Stomach (tissue), 9 donors: ENCODE measurements around the gene MAGIX. TPM values are rescaled to one million over a fixed set of nuclear protein-coding genes. Genes with fewer than 3 reads are reported as not detected.

ENCODE experiments used
- DNase-seq, 2 donors: peaks; one replicate each; pipeline versions ENCODE4 v3.0.0 to v3.0.0-alpha.2; 2013 to 2019
- H3K27ac ChIP-seq, 5 donors: fragments of 200-600 bp in 4 of 5; sonication (generic) in 4 of 5; one replicate each; pipeline ENCODE4 v1.5.1; 2013 to 2019; ENCODE audit warnings: mild to moderate bottlenecking in 1 of 5, moderate library complexity in 1 of 5
- H3K27me3 ChIP-seq, 3 donors: fragments of 200-600 bp; sonication (generic); one replicate each; pipeline ENCODE4 v1.5.1; 2017 to 2019; ENCODE audit warnings: mixed run types in 1 of 3
- H3K36me3 ChIP-seq, 4 donors: fragments of 200-600 bp; sonication (generic); 1 replicate in 3 of 4; 2 replicates in 1 of 4; pipeline ENCODE4 v1.5.1; 2016 to 2019
- H3K4me1 ChIP-seq, 4 donors: fragments of 200-600 bp; sonication (generic); one replicate each; pipeline ENCODE4 v1.5.1; 2016 to 2019
- H3K4me3 ChIP-seq, 4 donors: fragments of 200-600 bp; sonication (generic) in 3 of 4; one replicate each; pipeline ENCODE4 v1.5.1; 2016 to 2019; ENCODE audit warnings: mild to moderate bottlenecking in 1 of 4
- H3K9me3 ChIP-seq, 4 donors: fragments of 200-600 bp; sonication (generic); one replicate each; pipeline ENCODE4 v1.5.1; 2016 to 2019
- CTCF ChIP-seq, 7 experiments: fragments of 450-650 bp in 4 of 7; fragments of 200-600 bp in 3 of 7; sonication (generic) in 3 of 7; IDR thresholded peaks; one replicate each; pipeline ENCODE4 v1.5.1; 2016 to 2019; ENCODE audit warnings: antibody characterized with exemption in 7 of 7, control low read depth in 2 of 7, mild to moderate bottlenecking in 1 of 7
- EP300 ChIP-seq: sonication (generic); formaldehyde crosslinking; IDR thresholded peaks from one replicate; pipeline ENCODE4 v1.6.1; 2017; ENCODE audit warnings: antibody characterized with exemption
- POLR2A ChIP-seq, 4 donors: fragments of 450-650 bp; IDR thresholded peaks; one replicate each; pipeline ENCODE4 v1.6.1; 2016; ENCODE audit warnings: antibody characterized with exemption in 4 of 4, control low read depth in 2 of 4, mild to moderate bottlenecking in 1 of 4, moderate library complexity in 1 of 4
- POLR2AphosphoS5 ChIP-seq, 3 donors: sonication (generic); formaldehyde crosslinking; IDR thresholded peaks; one replicate each; pipeline ENCODE4 v1.6.1; 2016; ENCODE audit warnings: antibody characterized with exemption in 3 of 3
- WGBS, 5 donors: extraction: QIAGEN DNeasy Blood & Tissue Kit in 3 of 5; methylation state at CpG; one replicate each; pipeline versions ENCODE4 v1.1.5 to v1.1.7; 2013 to 2018; 5-methylcytosine and 5-hydroxymethylcytosine counted together
- intact Hi-C: fragments of 100-400 bp; cut with DNase I; formaldehyde crosslinking; loops from one replicate; pipeline ENCODE4 v1.15.1; 2023; ENCODE audit warnings: low total_unique reads
- polyA plus RNA-seq, 3 donors: library from polyadenylated mRNA; stranded (reverse); fragments of 200-250 nt; gene quantifications; one replicate each; pipeline ENCODE4 v1.2.3, GENCODE V29; 2013
- total RNA-seq, 5 donors: library from RNA; depleted of rRNA; stranded (reverse); fragments of >200 nt; gene quantifications; one replicate each; pipeline versions ENCODE4 v1.1.0 to v1.2.3, GENCODE V29; 2014 to 2016
- donor health status: healthy with polysubstance abuse.
- donor health status: Bipolar disorder and iron deficiency.
- donor health status: healthy.

Gene MAGIX
- total and polyA plus RNA-seq, 8 donors = 4.7 to 43.2 (median 25.2) TPM

- Histone ChIP-seq H3K4me3 (peak within 1 kb of the TSS; percentile 33 to 44 (median 42)), H3K4me1 (peaks cover 0 to 22% (median 10%) of the 10 kb centered on the region in 4 donors), H3K27me3 (peaks cover 0 to 9% (median 0%) of the 10 kb centered on the region in 3 donors), H3K9me3 (no peaks in the 10 kb centered on the region), H3K36me3 (no peaks in the 10 kb centered on the region), H3K27ac (peak within 1 kb of the TSS in 4 of 5 donors; percentile 53 to 72 (median 65))
- intact Hi-C loops = no loop called here
- peak; percentile 91 to 95 for DNase-seq
- WGBS, 5 donors = 0 to 29% (median 2%) methylated on average over 11 to 61 of the region's 61 CpGs
- TF ChIP-seq CTCF (IDR thresholded peaks at IDR 0.05) = no peak
- TF ChIP-seq POLR2AphosphoS5 (IDR thresholded peaks at IDR 0.05) = peak in 2 of 3 donors; percentile 80 to 84
Observed at GRCh38 chrX:49199906-49200771, 37.6 kb downstream of the MAGIX start, which contains the start of gene SYP. Gene SYP (minus strand): TSS chrX:49200193. CDS start chrX:49200186, 7 bp downstream.

GRCh38 chrX:49202022-49202421, 39.5 kb downstream of the MAGIX start:
- WGBS, 5 donors = 28 to 61% (median 46%) methylated on average over 2 of the region's 2 CpGs
- H3K27ac ChIP-seq = no peak overlapping the region
- H3K9me3 ChIP-seq = no peaks in the 10 kb centered on the region
- peak in 1 of 2 donors; percentile 34 for DNase-seq
- TF ChIP-seq POLR2AphosphoS5 (IDR thresholded peaks at IDR 0.05) (no peak), POLR2A (IDR thresholded peaks at IDR 0.05) (no peak), CTCF (IDR thresholded peaks at IDR 0.05) (no peak), EP300 (no peak)
- peaks cover 0 to 22% (median 10%) of the 10 kb centered on the region in 4 donors for H3K4me1 ChIP-seq
- no peaks in the 10 kb centered on the region for H3K36me3 ChIP-seq
- no peak overlapping the region for H3K4me3 ChIP-seq
- intact Hi-C loops = no loop called here
- H3K27me3 ChIP-seq = peaks cover 0 to 14% (median 0%) of the 10 kb centered on the region in 3 donors

- no peaks in the 10 kb centered on the region for H3K9me3 ChIP-seq
Observed at GRCh38 chrX:49203536-49203935, 41.0 kb downstream of the MAGIX start.

GRCh38 chrX:49204017-49204416, 41.5 kb downstream of the MAGIX start:
- no peak for DNase-seq
- TF ChIP-seq EP300 (no peak), POLR2AphosphoS5 (IDR thresholded peaks at IDR 0.05) (no peak), CTCF (IDR thresholded peaks at IDR 0.05) (no peak), POLR2A (IDR thresholded peaks at IDR 0.05) (no peak)
- no peak overlapping the region for H3K4me3 ChIP-seq
- peaks cover 0 to 19% (median 10%) of the 10 kb centered on the region in 4 donors for H3K4me1 ChIP-seq
- no peak overlapping the region for H3K27ac ChIP-seq
- H3K36me3 ChIP-seq = no peaks in the 10 kb centered on the region
- 62 to 100% (median 86%) methylated on average over 1 to 6 of the region's 6 CpGs for WGBS, 5 donors
- intact Hi-C loops = no loop called here
- no peaks in the 10 kb centered on the region for H3K9me3 ChIP-seq
- H3K27me3 ChIP-seq = peaks cover 0 to 11% (median 0%) of the 10 kb centered on the region in 3 donors

More at GRCh38 chrX:49203536-49203935, 41.0 kb downstream of the MAGIX start:
- peaks cover 0 to 22% (median 10%) of the 10 kb centered on the region in 4 donors for H3K4me1 ChIP-seq
- TF ChIP-seq CTCF (IDR thresholded peaks at IDR 0.05) = no peak
- TF ChIP-seq POLR2A (IDR thresholded peaks at IDR 0.05) = no peak
- no peak for TF ChIP-seq EP300
- H3K27ac ChIP-seq = no peak overlapping the region
- H3K4me3 ChIP-seq = no peak overlapping the region
- H3K27me3 ChIP-seq = peaks cover 0 to 14% (median 0%) of the 10 kb centered on the region in 3 donors
- H3K36me3 ChIP-seq = no peaks in the 10 kb centered on the region
- no peak for DNase-seq
- 59 to 83% (median 71%) methylated on average over 3 of the region's 3 CpGs for WGBS, 5 donors
- intact Hi-C loops = no loop called here
